GM12878 (cell line): ENCODE measurements around the gene SAPCD2.

Experiments
- CTCF ChIP-seq, 3 experiments: IDR thresholded peaks in 2 of 3; conservative IDR thresholded peaks in 1 of 3; 2 replicates each; pipeline ENCODE4 v1.5.1; 2011; ENCODE audit warnings: low read depth in 3 of 3, low read length in 3 of 3, mild to moderate bottlenecking in 3 of 3, control low read depth in 2 of 3, moderate library complexity in 2 of 3, inconsistent platforms in 1 of 3, mixed read lengths in 1 of 3; ENCODE audit not compliant: control insufficient read depth in 2 of 3, insufficient read depth in 1 of 3; ENCODE audit errors: extremely low read depth in 1 of 3
- MYC ChIP-seq: IDR thresholded peaks from 2 replicates; pipeline ENCODE4 v1.6.1; 2011; ENCODE audit warnings: mild to moderate bottlenecking, low read length, moderate library complexity, inconsistent platforms; ENCODE audit not compliant: insufficient read depth, insufficient replicate concordance, insufficient read length, severe bottlenecking
- NBN ChIP-seq: fragments of 450-650 bp; IDR thresholded peaks from 2 replicates; pipeline ENCODE4 v1.6.1; 2016
- PML ChIP-seq: IDR thresholded peaks from 2 replicates; pipeline ENCODE4 v1.6.1; 2012; ENCODE audit warnings: low read length, inconsistent platforms
- REST ChIP-seq: IDR thresholded peaks from 2 replicates; pipeline ENCODE4 v1.6.1; 2012; ENCODE audit warnings: mild to moderate bottlenecking, low read depth, low read length
- RFX5 ChIP-seq: IDR thresholded peaks from 2 replicates; pipeline ENCODE4 v1.6.1; 2011; ENCODE audit warnings: low read depth, low read length, improper control_type of control experiment
- SP1 ChIP-seq: IDR thresholded peaks from one replicate; pipeline ENCODE4 v1.6.1; 2011; ENCODE audit warnings: low read depth, low read length
- TAF1 ChIP-seq: IDR thresholded peaks from 2 replicates; pipeline ENCODE4 v1.6.1; 2011; ENCODE audit warnings: mild to moderate bottlenecking, low read depth, low read length, borderline replicate concordance
- YBX1 ChIP-seq: fragments of 450-650 bp; IDR thresholded peaks from 2 replicates; pipeline ENCODE4 v1.6.1; 2016; ENCODE audit warnings: antibody characterized with exemption
- YY1 ChIP-seq: IDR thresholded peaks from 2 replicates; pipeline ENCODE4 v1.6.1; 2011; ENCODE audit warnings: low read depth, mild to moderate bottlenecking, low read length

GRCh38 chr9:137034039-137034708, 36.2 kb downstream of the SAPCD2 start:
- no peak for TF ChIP-seq MYC
- no peak for TF ChIP-seq PML
- TF ChIP-seq NBN, result no peak
- TF ChIP-seq TAF1, result no peak
- no peak for TF ChIP-seq CTCF (IDR thresholded peaks at IDR 0.05 in 2 of 3, conservative IDR thresholded peaks at IDR 0.05 in 1 of 3; ENCODE audit: control insufficient read depth in 2 of 3, extremely low read depth in 1 of 3, insufficient read depth in 1 of 3, low read depth in 3 of 3, low read length in 3 of 3)
- no peak for TF ChIP-seq YY1
- no peak for TF ChIP-seq RFX5
- no peak for TF ChIP-seq REST
- no peak for TF ChIP-seq YBX1
- no peak for TF ChIP-seq SP1
